ENCODE data around the gene KCNG2. TPM values are rescaled to one million over a fixed set of nuclear protein-coding genes. Genes with fewer than 3 reads are reported as not detected.

The KCNG2 gene
- total and polyA plus RNA-seq, 2 of the 4 experiments (the other 2 are of a cell fraction), result not detected

GRCh38 chr18:79866889-79867574 lies 69.3 kb downstream of the KCNG2 start:
- intact Hi-C loops (cut with micrococcal nuclease) (no loop called here), dilution Hi-C loops (cut with HindIII; ENCODE audit: low sequenced_read_pairs, unreplicated experiment) (no loop called here), in situ Hi-C loops (cut with MboI; ENCODE audit: low sequenced_read_pairs) (no loop called here)
- ChIA-PET POLR2A (ENCODE audit: unreplicated experiment) (interaction anchor here (0.6 kb wide), 1 partner anchor 22 kb away, joined by 3 read pairs; no protein-coding TSS in a partner anchor), CTCF (no interaction called here)
- Histone ChIP-seq H4K5ac (ENCODE audit: low read depth, low read length) (no peak overlapping the region), H3K56ac (ENCODE audit: extremely low read depth, insufficient read depth, low read length) (no peak overlapping the region), H2AFZ (replicated peaks; ENCODE audit: low read length, poor library complexity) (no peak overlapping the region), H2BK5ac (ENCODE audit: low read depth, low read length, poor library complexity, severe bottlenecking) (no peak overlapping the region), H3K4me1 (ENCODE audit: control insufficient read depth, insufficient read depth, low read length) (no peaks in the 10 kb centered on the region), H2AK9ac (replicated peaks; ENCODE audit: low read depth, low read length, poor library complexity) (no peak overlapping the region), H3K27ac (ENCODE audit: insufficient read depth, low read length) (no peak overlapping the region), H3K9ac (ENCODE audit: low read depth, low read length) (no peak overlapping the region), H4K91ac (ENCODE audit: insufficient read depth, low read depth, low read length) (no peak overlapping the region), H3K4me2 (ENCODE audit: low read depth, low read length) (no peak overlapping the region), H3K18ac (ENCODE audit: low read depth, low read length) (no peak overlapping the region), H2AK5ac (ENCODE audit: low read depth, low read length) (no peak overlapping the region), H2BK20ac (ENCODE audit: low read depth, low read length) (no peak overlapping the region), H3K9me1 (ENCODE audit: insufficient read depth, low read length) (no peaks in the 10 kb centered on the region), H4K8ac (ENCODE audit: low read depth in 2 of 2, low read length in 2 of 2) (no peak overlapping the region), H3K14ac (replicated peaks; ENCODE audit: low read depth, low read length) (no peak overlapping the region), H3K79me1 (ENCODE audit: low read depth in 1 of 2, low read length in 2 of 2) (no peaks in the 10 kb centered on the region), H3K4me3 (ENCODE audit: insufficient read depth, low read depth, low read length) (no peak overlapping the region), H3K27me3 (ENCODE audit: control insufficient read depth, insufficient read depth, low read length) (no peaks in the 10 kb centered on the region; the same call in 1 of the 2 replicates), H2BK15ac (ENCODE audit: low read depth, low read length) (no peak overlapping the region), H3K36me3 (ENCODE audit: control insufficient read depth, insufficient read depth, low read length) (no peaks in the 10 kb centered on the region), H4K20me1 (ENCODE audit: insufficient read depth, low read length) (no peaks in the 10 kb centered on the region), H2BK120ac (ENCODE audit: low read depth, low read length) (no peak overlapping the region), H3K4ac (ENCODE audit: low read depth, low read length) (no peak overlapping the region), H3K23ac (ENCODE audit: low read depth, low read length) (no peak overlapping the region), H3K9me3 (ENCODE audit: control insufficient read depth, insufficient read depth, low read length) (peaks cover 13% of the 10 kb centered on the region)
- 43% methylated on average over 1 of the region's 20 CpGs; no CpG with 5 or more reads in 1 of the 2 experiments for WGBS, 2 experiments (ENCODE audit: extremely low coverage in 2 of 2, insufficient read length in 1 of 2)
- TF ChIP-seq USF2 (IDR thresholded peaks at IDR 0.05; ENCODE audit: low read depth, low read length) (no peak), ELK1 (IDR thresholded peaks at IDR 0.05; ENCODE audit: borderline replicate concordance, low read depth, low read length) (no peak), MXI1 (IDR thresholded peaks at IDR 0.05; ENCODE audit: borderline replicate concordance, low read depth, low read length) (no peak), CHD1 (IDR thresholded peaks at IDR 0.05; ENCODE audit: low read depth, low read length) (no peak), POLR2A (IDR thresholded peaks at IDR 0.05; ENCODE audit: low read depth, low read length) (no peak), SMC3 (IDR thresholded peaks at IDR 0.05; ENCODE audit: low read depth, low read length) (no peak), CTCF (conservative IDR thresholded peaks at IDR 0.05; ENCODE audit: low read depth, low read length) (no peak), MAZ (IDR thresholded peaks at IDR 0.05; ENCODE audit: borderline replicate concordance, low read depth, low read length) (no peak), RFX5 (IDR thresholded peaks at IDR 0.05; ENCODE audit: low read depth, low read length) (no peak)
- DNase-seq (peak; percentile 29), ATAC-seq (ENCODE audit: low read depth) (no peak)
- BruUV-seq (replicated peaks), result no TSS peak

Measured in IMR-90 (cell line).